ENCODE results near the gene ZNF565. TPM values are rescaled to one million over a fixed set of nuclear protein-coding genes. Genes with fewer than 3 reads are reported as not detected.

Gene ZNF565
- total and polyA plus RNA-seq, 2 of the 13 experiments (the other 11 are each of a cell fraction or from before 2014, with no cell fraction given) = 1.8 to 5.2 TPM

DNA sequence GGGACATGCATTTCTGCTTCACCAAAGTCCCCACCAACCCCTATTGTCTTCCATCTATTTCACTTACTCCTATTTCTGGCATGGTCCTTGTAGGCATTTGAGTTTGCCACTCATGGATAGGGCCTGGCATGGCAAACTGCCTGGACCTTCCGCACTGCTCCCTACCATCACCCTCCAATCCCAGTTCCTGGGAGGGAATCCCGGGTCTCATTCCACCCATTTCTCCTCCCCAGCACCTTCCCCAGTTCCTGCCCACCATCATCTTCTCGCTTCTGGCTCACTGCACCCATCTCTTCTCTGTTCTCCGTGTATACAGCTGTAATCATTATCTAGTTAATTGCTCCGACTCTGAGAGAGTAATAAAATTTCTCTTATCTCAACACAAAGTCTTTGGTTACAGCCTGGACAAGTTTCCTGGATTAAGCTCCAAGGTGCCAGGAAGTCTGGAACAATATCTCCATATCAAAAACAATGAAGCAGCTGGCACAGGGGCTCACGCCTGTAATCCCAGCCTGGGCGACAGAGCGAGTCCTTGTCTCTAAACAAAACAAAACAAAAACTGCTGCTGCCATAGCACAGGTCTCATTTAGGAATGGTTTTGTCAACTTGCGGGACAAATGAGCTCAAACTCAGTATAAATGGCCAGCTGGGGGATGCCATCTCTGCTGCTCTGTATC lies 45.2 kb downstream of the ZNF565 start:
- no peak for DNase-seq (ENCODE audit: low spot score)
- CTCF ChIA-PET (ENCODE audit: low intra/inter-chr PET ratio, low total read pairs) = interaction anchor here (2.3 kb wide), 1 partner anchor 42 kb away, joined by 44 read pairs; no protein-coding TSS in a partner anchor
- Histone ChIP-seq H3K27me3 (ENCODE audit: control insufficient read depth in 1 of 2, insufficient read depth in 2 of 2, low read length in 2 of 2) (no peaks in the 10 kb centered on the region; a peak in 1 of 5 replicates), H3K9me3 (ENCODE audit: low read length) (no peaks in the 10 kb centered on the region), H4K20me1 (ENCODE audit: insufficient read depth, low read length) (no peaks in the 10 kb centered on the region), H3K79me2 (ENCODE audit: insufficient read depth, low read length) (no peaks in the 10 kb centered on the region), H3K4me3 (replicated peaks in 1 of 3; ENCODE audit: insufficient read depth in 1 of 3, low read depth in 2 of 3, low read length in 3 of 3) (no peak overlapping the region), H3K4me2 (ENCODE audit: low read depth, low read length) (no peak overlapping the region), H3K27ac (ENCODE audit: extremely low read length, insufficient read depth, low read length) (no peak overlapping the region), H3K36me3 (replicated peaks in 1 of 2; ENCODE audit: control insufficient read depth in 1 of 2, insufficient read depth in 2 of 2, low read length in 2 of 2) (no peaks in the 10 kb centered on the region), H3K4me1 (ENCODE audit: insufficient read depth, low read length) (0 out of 2 replicates have a peak, but pooled peaks cover 10% of the 10 kb centered on the region), H2AFZ (ENCODE audit: low read length) (no peak overlapping the region), H3K9ac (ENCODE audit: insufficient read depth, low read depth, low read length) (no peak overlapping the region)
- ATAC-seq = no peak
- POLR2A ChIA-PET = interaction anchor here (0.9 to 2.5 kb wide), 2 partner anchors 40 to 41 kb away, joined by 3 to 10 read pairs; no protein-coding TSS in a partner anchor
- in situ Hi-C loops (cut with HindIII; ENCODE audit: extremely low pct_ligation_motif_present, low pct_unique_long_range_greater_than_20kb) (no loop called here), intact Hi-C loops (cut with micrococcal nuclease; ENCODE audit: unreplicated experiment) (no loop called here)
- no TSS peak for BruUV-seq (replicated peaks)
- no peak for FAIRE-seq
- 85% methylated on average over 9 of the region's 9 CpGs for WGBS (ENCODE audit: low lambda C conversion rate)
- TF ChIP-seq HNRNPK (IDR thresholded peaks at IDR 0.05; ENCODE audit: low read depth, low read length, poor library complexity, severe bottlenecking) (no peak), KDM6A (CRISPR knock-in tag; IDR thresholded peaks at IDR 0.05; ENCODE audit: low read depth) (no peak), CREB3 (CRISPR knock-in tag; IDR thresholded peaks at IDR 0.05) (no peak), ZNF674 (CRISPR knock-in tag; IDR thresholded peaks at IDR 0.05; ENCODE audit: low read depth) (no peak), SOX5 (CRISPR knock-in tag; IDR thresholded peaks at IDR 0.05; ENCODE audit: borderline replicate concordance) (no peak), ZNF281 (CRISPR knock-in tag; IDR thresholded peaks at IDR 0.05; ENCODE audit: borderline replicate concordance) (no peak), RARA (CRISPR knock-in tag; IDR thresholded peaks at IDR 0.05) (no peak), ZNF460 (CRISPR knock-in tag; IDR thresholded peaks at IDR 0.05; ENCODE audit: borderline replicate concordance) (no peak), ZZZ3 (CRISPR knock-in tag; IDR thresholded peaks at IDR 0.05; ENCODE audit: borderline replicate concordance) (no peak), FLYWCH1 (CRISPR knock-in tag; IDR thresholded peaks at IDR 0.05) (no peak), ZNF572 (CRISPR knock-in tag; IDR thresholded peaks at IDR 0.05) (no peak), SP140L (CRISPR knock-in tag; IDR thresholded peaks at IDR 0.05; ENCODE audit: borderline replicate concordance) (no peak), TIGD3 (CRISPR knock-in tag; IDR thresholded peaks at IDR 0.05; ENCODE audit: borderline replicate concordance) (no peak), ZNF3 (CRISPR knock-in tag; IDR thresholded peaks at IDR 0.05) (no peak), RFXANK (CRISPR knock-in tag; IDR thresholded peaks at IDR 0.05) (no peak)
- TF ChIP-seq, protein P1, sequence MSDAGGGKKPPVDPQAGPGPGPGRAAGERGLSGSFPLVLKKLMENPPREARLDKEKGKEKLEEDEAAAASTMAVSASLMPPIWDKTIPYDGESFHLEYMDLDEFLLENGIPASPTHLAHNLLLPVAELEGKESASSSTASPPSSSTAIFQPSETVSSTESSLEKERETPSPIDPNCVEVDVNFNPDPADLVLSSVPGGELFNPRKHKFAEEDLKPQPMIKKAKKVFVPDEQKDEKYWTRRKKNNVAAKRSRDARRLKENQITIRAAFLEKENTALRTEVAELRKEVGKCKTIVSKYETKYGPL (CRISPR knock-in tag; IDR thresholded peaks at IDR 0.05) = no peak
- TF ChIP-seq, protein P2, sequence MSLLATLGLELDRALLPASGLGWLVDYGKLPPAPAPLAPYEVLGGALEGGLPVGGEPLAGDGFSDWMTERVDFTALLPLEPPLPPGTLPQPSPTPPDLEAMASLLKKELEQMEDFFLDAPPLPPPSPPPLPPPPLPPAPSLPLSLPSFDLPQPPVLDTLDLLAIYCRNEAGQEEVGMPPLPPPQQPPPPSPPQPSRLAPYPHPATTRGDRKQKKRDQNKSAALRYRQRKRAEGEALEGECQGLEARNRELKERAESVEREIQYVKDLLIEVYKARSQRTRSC (CRISPR knock-in tag; IDR thresholded peaks at IDR 0.05; ENCODE audit: low read depth) = no peak
- TF ChIP-seq, protein P3, sequence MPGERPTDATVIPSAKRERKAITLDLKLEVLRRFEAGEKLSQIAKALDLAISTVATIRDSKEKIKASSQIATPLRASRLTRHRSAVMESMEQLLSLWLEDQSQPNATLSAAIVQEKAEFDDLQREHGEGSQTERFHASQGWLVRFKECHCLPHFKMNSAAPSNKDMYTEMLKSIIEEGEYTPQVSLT (CRISPR knock-in tag; IDR thresholded peaks at IDR 0.05; ENCODE audit: borderline replicate concordance, low read depth) = no peak

Data from HepG2 (cell line).